Measurements from ENCODE around the gene SLC15A4.
"Not testable (repeated sequence)": the region's sequence is repeated elsewhere in the genome, so short reads cannot be mapped to it uniquely, and the experiment has no call there.

SLC15A4 gene

DNA sequence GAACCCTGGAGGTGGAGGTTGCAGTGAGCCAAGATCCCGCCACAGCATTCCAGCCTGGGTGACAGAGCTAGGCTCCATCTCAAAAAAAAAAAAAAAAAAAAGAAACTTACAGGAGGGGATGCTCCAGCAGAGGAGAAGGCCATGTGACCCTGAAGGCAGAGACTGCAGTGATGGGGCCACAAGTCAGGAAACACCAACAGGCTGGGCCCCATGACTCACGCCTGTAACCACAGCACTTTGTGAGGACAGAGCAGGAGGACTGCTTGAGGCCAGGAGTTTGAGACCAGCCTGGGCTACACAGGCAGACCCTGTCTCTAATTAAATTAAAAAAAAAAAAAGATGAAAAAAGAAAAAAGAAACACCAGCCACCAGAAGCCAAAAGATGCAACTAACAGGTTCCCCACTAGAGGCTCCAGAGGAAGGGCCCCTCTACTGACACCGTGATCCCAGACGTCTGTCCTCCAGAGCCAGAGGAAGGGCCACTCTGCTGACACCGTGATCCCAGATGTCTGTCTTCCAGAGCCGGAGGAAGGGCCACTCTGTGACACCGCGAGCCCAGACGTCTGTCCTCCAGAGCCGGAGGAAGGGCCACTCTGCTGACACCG lies 20.4 kb upstream of the SLC15A4 start:
- no peak for DNase-seq (ENCODE audit: low spot score)

- no peak for DNase-seq (ENCODE audit: low spot score)
Observed at GRCh38 chr12:128843538-128843937, 19.8 kb upstream of the SLC15A4 start.

DNA sequence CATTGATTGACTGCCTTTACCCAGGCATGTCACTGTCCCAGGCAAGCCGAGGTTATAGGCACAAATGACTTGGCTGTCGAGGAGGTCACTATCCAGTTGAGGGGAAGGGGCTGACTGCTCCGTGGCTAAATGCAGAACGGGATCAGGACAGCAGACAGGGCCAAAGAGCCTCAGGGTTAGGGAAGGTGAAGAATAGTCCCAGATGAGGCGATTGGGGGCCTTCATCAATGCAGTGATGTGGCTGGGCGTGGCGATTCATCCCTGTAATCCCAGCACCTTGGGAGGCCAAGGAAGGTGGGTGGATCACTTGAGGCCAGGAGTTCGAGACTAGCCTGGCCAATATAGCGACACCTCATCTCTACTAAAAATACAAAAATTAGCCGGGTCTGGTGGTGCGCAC lies 18.8 kb upstream of the SLC15A4 start:
- no peak for DNase-seq (ENCODE audit: low spot score)

DNA sequence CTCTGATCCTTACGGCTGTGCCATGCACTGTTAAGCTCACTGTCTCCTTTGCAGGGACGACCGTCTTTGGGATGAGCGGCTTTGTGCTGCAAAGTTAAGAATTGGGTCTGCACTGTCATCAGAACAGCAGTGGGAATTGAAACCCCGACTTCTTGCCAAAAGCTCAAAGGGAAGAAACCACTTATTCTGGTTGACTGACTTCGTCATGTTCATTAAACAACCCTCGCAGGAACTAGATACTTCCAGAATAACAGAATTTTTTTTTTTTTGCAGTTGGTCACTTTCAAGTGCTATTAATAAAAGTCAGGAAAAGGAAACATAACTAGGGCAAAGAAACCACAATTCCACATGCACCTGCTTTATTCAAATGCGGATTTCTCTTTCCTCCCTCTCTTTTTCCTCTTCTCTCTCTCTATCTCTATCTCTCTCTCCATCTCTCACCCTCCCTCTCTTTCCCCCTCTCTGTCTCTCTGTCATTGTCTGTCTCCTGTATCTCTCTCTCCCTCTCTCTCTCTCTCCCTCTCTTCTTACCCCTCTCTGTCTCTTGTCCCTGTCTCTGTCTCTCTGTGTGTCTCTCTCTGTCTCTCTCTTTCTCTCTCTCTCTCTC lies 17.2 kb upstream of the SLC15A4 start:
- peak; percentile 60 for DNase-seq (ENCODE audit: low spot score)

- not testable (repeated sequence) for DNase-seq (ENCODE audit: low spot score)
Observed at GRCh38 chr12:128839885-128840284, 16.1 kb upstream of the SLC15A4 start.

- DNase-seq (ENCODE audit: low spot score), result no peak
Observed at GRCh38 chr12:128833418-128833817, 9.7 kb upstream of the SLC15A4 start.

- DNase-seq (ENCODE audit: low spot score), result no peak
Observed at GRCh38 chr12:128830505-128830893, 6.7 kb upstream of the SLC15A4 start.

DNA sequence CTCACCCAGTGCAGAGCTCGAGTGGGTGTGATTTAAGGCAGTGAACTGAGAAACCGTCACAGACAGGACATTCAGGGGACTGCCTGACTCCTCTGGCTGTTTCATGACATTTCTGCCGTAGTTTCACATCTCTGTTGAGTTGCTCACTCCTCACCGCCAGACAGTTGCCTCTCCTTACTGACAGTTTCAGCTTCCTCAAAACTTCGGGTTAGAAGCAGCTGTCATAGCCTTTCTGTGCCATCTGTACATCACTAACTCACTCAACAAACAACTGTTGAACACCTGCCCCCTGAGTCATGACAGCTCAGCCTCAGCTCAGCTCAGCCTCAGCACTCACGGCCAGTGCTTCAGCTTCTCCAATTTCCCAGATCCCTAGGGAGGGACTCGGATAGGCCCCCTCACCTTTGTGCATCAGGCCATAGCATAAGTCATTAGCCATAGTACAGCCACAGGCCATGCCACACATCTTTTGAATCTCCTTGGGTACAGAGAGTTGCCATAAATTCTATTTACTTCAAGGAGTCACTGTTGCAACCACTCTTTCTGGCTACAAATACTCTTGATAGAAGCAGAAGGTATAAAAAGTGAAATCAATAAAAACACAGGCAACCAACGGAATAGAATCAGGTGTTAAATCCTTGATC lies 6.2 kb upstream of the SLC15A4 start:
- DNase-seq (ENCODE audit: low spot score), result peak; percentile 71

GRCh38 chr12:128827724-128828123 lies 4.0 kb upstream of the SLC15A4 start:
- DNase-seq (ENCODE audit: low spot score), result no peak

- no peak for DNase-seq (ENCODE audit: low spot score)
Observed at GRCh38 chr12:128825835-128826234, 2.1 kb upstream of the SLC15A4 start.

- DNase-seq (ENCODE audit: low spot score), result peak; percentile 62
Observed at GRCh38 chr12:128823216-128823915, 392 bp downstream of the SLC15A4 start.

GRCh38 chr12:128820723-128821432 lies 2.9 kb downstream of the SLC15A4 start:
- peak; percentile 83 for DNase-seq (ENCODE audit: low spot score)

- DNase-seq (ENCODE audit: low spot score), result no peak
Observed at GRCh38 chr12:128820253-128820652, 3.5 kb downstream of the SLC15A4 start.

GRCh38 chr12:128819293-128820144 lies 4.2 kb downstream of the SLC15A4 start:
- DNase-seq (ENCODE audit: low spot score), result no peak

- no peak for DNase-seq (ENCODE audit: low spot score)
Observed at GRCh38 chr12:128818065-128819022, 5.4 kb downstream of the SLC15A4 start.

DNA sequence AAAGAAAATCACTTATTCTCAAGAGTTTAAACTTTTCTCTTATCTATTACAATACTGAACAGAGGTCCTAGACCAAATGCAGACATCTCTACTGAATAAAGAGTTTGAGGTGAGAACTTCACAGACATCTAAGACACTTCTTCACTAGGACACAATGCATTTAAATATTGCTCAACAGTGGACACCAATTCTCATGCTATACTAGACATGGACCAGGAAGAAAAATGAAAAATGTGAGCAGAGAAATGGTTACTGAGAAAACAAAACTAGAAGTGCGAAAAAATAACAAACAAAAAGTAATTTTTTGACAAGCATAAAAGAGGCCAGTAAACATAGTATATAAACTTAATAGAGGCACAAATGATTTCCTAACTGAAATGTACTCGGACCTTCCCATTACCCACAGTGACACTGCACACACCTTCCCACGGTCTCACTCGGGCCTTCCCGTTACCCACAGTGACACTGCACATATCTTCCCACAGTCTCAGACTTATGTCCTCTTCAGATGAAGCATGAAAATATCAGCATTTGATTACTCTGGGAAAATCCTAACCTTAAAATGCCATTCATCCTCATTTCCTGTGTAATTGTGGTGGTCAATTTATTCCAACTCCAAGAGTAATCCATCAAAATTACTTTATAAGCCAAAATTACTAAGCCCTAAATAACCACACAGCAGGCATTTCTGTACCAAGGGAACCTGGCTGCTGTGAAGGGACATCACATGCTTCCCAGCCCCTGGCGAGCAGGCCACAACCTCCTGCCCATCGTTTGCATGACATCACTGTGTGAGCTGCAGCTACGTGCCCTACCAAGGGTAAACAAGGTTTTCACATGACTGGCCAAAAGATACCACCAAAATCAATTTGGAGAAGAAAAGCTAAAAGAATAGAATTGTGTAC lies 6.4 kb downstream of the SLC15A4 start:
- peak; percentile 78 for DNase-seq (ENCODE audit: low spot score)

- DNase-seq (ENCODE audit: low spot score), result no peak
Observed at GRCh38 chr12:128816643-128816920, 7.2 kb downstream of the SLC15A4 start.

- DNase-seq (ENCODE audit: low spot score), result no peak
Observed at GRCh38 chr12:128815779-128816642, 7.7 kb downstream of the SLC15A4 start.
